HepG2 (cell line): Measurements from ENCODE around the gene FAM118B. TPM values are rescaled to one million over a fixed set of nuclear protein-coding genes. Genes with fewer than 3 reads are reported as not detected.
A peak's percentile ranks its signal among the peaks of the same experiment; 100 is the strongest.

ENCODE experiments used
- EED ChIP-seq: sonication (generic); formaldehyde crosslinking; IDR thresholded peaks from 2 replicates; pipeline ENCODE4 v1.5.0; 2020; ENCODE audit warnings: mild to moderate bottlenecking, missing genetic modification reagents
- FUBP1 ChIP-seq: sonication (generic); formaldehyde crosslinking; IDR thresholded peaks from 2 replicates; pipeline ENCODE4 v1.5.1; 2020; ENCODE audit warnings: missing genetic modification reagents, mild to moderate bottlenecking, borderline replicate concordance
- GTF2F1 ChIP-seq: fragments of 150-350 bp; IDR thresholded peaks from 2 replicates; pipeline ENCODE4 v1.6.1; 2014; ENCODE audit warnings: low read length
- KDM6A ChIP-seq: IDR thresholded peaks from 2 replicates; pipeline ENCODE4 v1.6.1; 2016; ENCODE audit warnings: low read depth
- MIER2 ChIP-seq: IDR thresholded peaks from 2 replicates; pipeline ENCODE4 v1.6.1; 2016; ENCODE audit warnings: missing biosample characterization, missing genetic modification reagents
- NBN ChIP-seq: fragments of 450-650 bp; conservative IDR thresholded peaks from 2 replicates; pipeline ENCODE4 v1.6.1; 2017
- NFIB ChIP-seq: sonication (generic); formaldehyde crosslinking; IDR thresholded peaks from 2 replicates; pipeline ENCODE4 v1.9.0; 2021; ENCODE audit warnings: missing genetic modification reagents, mild to moderate bottlenecking, borderline replicate concordance
- PRDM15 ChIP-seq: sonication (generic); formaldehyde crosslinking; IDR thresholded peaks from 2 replicates; pipeline ENCODE4 v1.4.0; 2020; ENCODE audit warnings: missing genetic modification reagents
- RCOR2 ChIP-seq: IDR thresholded peaks from 2 replicates; pipeline ENCODE4 v1.6.1; 2016; ENCODE audit warnings: missing biosample characterization, missing genetic modification reagents
- TEAD2 ChIP-seq: sonication (generic); formaldehyde crosslinking; IDR thresholded peaks from 2 replicates; pipeline ENCODE4 v1.9.0; 2021; ENCODE audit warnings: missing genetic modification reagents
- ZBTB33 ChIP-seq: sonication (generic); formaldehyde crosslinking; IDR thresholded peaks from 2 replicates; pipeline ENCODE4 v1.4.0; 2020; ENCODE audit warnings: missing genetic modification reagents
- ZBTB42 ChIP-seq: sonication (generic); formaldehyde crosslinking; IDR thresholded peaks from 2 replicates; pipeline ENCODE4 v1.5.0; 2020; ENCODE audit warnings: mild to moderate bottlenecking, missing genetic modification reagents
- ZFP37 ChIP-seq: sonication (generic); formaldehyde crosslinking; IDR thresholded peaks from 2 replicates; pipeline ENCODE4 v1.4.0; 2020; ENCODE audit warnings: missing genetic modification reagents, borderline replicate concordance
- ZNF232 ChIP-seq: sonication (generic); formaldehyde crosslinking; IDR thresholded peaks from 2 replicates; pipeline ENCODE4 v1.4.0; 2020; ENCODE audit warnings: missing genetic modification reagents, borderline replicate concordance
- ZNF329 ChIP-seq: sonication (generic); formaldehyde crosslinking; IDR thresholded peaks from 2 replicates; pipeline ENCODE4 v1.9.0; 2021; ENCODE audit warnings: low read depth, mild to moderate bottlenecking, missing genetic modification reagents
- ZNF33B ChIP-seq: sonication (generic); formaldehyde crosslinking; IDR thresholded peaks from 2 replicates; pipeline ENCODE4 v1.5.1; 2020; ENCODE audit warnings: mild to moderate bottlenecking, missing genetic modification reagents
- ZNF670 ChIP-seq: sonication (generic); formaldehyde crosslinking; IDR thresholded peaks from 2 replicates; pipeline ENCODE4 v1.8.0; 2022; ENCODE audit warnings: mild to moderate bottlenecking, missing genetic modification reagents, borderline replicate concordance
- ZNF740 ChIP-seq: sonication (generic); formaldehyde crosslinking; IDR thresholded peaks from 2 replicates; pipeline ENCODE4 v1.4.0; 2020; ENCODE audit warnings: missing genetic modification reagents
- ZSCAN30 ChIP-seq: sonication (generic); formaldehyde crosslinking; IDR thresholded peaks from 2 replicates; pipeline ENCODE4 v1.5.0; 2020; ENCODE audit warnings: mild to moderate bottlenecking, missing genetic modification reagents
- polyA plus RNA-seq, 8 experiments: library from polyadenylated mRNA; depleted of rRNA in 3 of 8; stranded (reverse) in 7 of 8; unstranded in 1 of 8; fragments of >200 nt; fragmentation: Illumina TruSeq in 4 of 8; extraction: Trizol in 4 of 8; gene quantifications; 2 replicates each; pipeline versions ENCODE4 v1.2.1 to v1.2.3, GENCODE V29; 2011 to 2016; ENCODE audit warnings: low read depth in 4 of 8, missing spikeins in 1 of 8, mixed read lengths in 1 of 8; ENCODE audit not compliant: insufficient read depth in 1 of 8
- total RNA-seq, 5 experiments: library from RNA; depleted of rRNA; stranded (reverse); fragments of >200 nt; fragmentation: Illumina TruSeq; extraction: Trizol; gene quantifications; 2 replicates each; pipeline ENCODE4 v1.2.3, GENCODE V29; 2016; ENCODE audit warnings: low read depth in 1 of 5
- TF ChIP-seq, protein P1 (sequence below): sonication (generic); formaldehyde crosslinking; conservative IDR thresholded peaks from 2 replicates; pipeline ENCODE4 v1.8.0; 2022; ENCODE audit warnings: missing genetic modification reagents

Gene FAM118B
- total and polyA plus RNA-seq, 2 of the 13 experiments (the other 11 are each of a cell fraction or from before 2014, with no cell fraction given) = 10.2 to 25.7 TPM

DNA sequence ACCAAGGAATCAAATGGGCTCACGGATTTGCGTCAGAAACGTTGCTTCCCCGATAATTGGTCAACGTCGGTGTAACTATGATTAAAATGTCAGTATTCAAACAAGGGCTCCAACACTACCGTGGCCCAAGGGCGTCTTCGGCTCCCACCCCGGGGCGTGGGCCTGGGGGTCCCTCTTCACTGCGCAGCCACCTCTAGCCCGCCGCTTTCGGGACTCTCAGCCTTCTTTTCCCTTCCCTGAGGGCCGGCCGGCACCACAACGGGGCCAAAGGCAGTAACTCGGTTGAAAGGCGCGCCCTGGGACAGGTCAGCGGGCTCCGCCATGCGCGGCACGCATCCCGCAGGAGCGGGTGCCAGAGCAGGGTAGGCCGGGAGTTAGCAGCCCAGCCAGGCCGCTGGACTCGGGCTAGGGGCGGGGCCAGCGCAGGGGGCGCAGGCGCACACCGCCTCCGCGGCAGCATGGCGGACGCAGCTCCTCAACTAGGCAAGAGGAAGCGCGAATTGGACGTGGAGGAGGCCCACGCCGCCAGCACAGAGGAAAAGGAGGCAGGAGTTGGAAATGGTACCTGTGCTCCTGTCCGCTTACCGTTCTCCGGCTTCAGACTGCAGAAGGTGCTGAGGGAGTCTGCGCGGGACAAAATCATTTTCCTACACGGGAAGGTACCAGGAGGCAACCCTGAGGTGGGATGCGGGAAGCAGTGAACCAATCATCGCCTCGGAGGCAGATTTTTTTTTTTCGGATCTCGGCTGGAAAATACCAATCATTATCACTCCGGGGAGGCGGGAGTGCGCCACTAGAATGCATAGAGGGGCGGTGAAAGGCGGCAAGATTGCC lies 92.3 kb downstream of the FAM118B start, which contains the start of gene DCPS (continued):
- TF ChIP-seq FUBP1 (no peak), ZSCAN30 (CRISPR knock-in tag) (no peak), ZNF232 (peak; percentile 94), ZNF670 (CRISPR knock-in tag) (peak; percentile 78; the same call in 1 of the 2 replicates), NBN (no peak), ZBTB42 (CRISPR knock-in tag) (no peak), MIER2 (CRISPR knock-in tag) (peak; percentile 75), ZBTB33 (peak; percentile 14; the same call in 1 of the 2 replicates), KDM6A (no peak), NFIB (CRISPR knock-in tag) (no peak), ZFP37 (CRISPR knock-in tag) (0 out of 2 replicates have a peak, but pooled peaks have one; percentile 28), ZNF329 (CRISPR knock-in tag) (no peak; the same call in 1 of the 2 replicates), TEAD2 (CRISPR knock-in tag) (0 out of 2 replicates have a peak, but pooled peaks have one; percentile 15), EED (CRISPR knock-in tag) (0 out of 2 replicates have a peak, but pooled peaks have one; percentile 56), RCOR2 (CRISPR knock-in tag) (peak; percentile 26; the same call in 1 of the 2 replicates), GTF2F1 (no peak), PRDM15 (CRISPR knock-in tag) (peak; percentile 55; the same call in 1 of the 2 replicates), ZNF33B (peak; percentile 96), ZNF740 (CRISPR knock-in tag) (no peak)
- TF ChIP-seq, protein P1, sequence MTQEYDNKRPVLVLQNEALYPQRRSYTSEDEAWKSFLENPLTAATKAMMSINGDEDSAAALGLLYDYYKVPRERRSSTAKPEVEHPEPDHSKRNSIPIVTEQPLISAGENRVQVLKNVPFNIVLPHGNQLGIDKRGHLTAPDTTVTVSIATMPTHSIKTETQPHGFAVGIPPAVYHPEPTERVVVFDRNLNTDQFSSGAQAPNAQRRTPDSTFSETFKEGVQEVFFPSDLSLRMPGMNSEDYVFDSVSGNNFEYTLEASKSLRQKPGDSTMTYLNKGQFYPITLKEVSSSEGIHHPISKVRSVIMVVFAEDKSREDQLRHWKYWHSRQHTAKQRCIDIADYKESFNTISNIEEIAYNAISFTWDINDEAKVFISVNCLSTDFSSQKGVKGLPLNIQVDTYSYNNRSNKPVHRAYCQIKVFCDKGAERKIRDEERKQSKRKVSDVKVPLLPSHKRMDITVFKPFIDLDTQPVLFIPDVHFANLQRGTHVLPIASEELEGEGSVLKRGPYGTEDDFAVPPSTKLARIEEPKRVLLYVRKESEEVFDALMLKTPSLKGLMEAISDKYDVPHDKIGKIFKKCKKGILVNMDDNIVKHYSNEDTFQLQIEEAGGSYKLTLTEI (CRISPR knock-in tag) = no peak
